DOHH2 (cell line): ENCODE results near the gene LRRC75A.

Source experiments
- EZH2phosphoT487 ChIP-seq: fragments of 200-600 bp; sonication (generic); IDR thresholded peaks from 2 replicates; pipeline ENCODE4 v1.6.1; 2017; ENCODE audit warnings: borderline replicate concordance, mild to moderate bottlenecking, antibody characterized with exemption, low read length, moderate library complexity, mixed read lengths
- TF ChIP-seq, protein P1 (sequence below): fragments of 200-600 bp; sonication (generic); IDR thresholded peaks from one replicate; pipeline ENCODE4 v1.5.1; 2014; ENCODE audit warnings: antibody characterized with exemption, mild to moderate bottlenecking, low read depth, low read length; ENCODE audit not compliant: poor library complexity, severe bottlenecking

DNA sequence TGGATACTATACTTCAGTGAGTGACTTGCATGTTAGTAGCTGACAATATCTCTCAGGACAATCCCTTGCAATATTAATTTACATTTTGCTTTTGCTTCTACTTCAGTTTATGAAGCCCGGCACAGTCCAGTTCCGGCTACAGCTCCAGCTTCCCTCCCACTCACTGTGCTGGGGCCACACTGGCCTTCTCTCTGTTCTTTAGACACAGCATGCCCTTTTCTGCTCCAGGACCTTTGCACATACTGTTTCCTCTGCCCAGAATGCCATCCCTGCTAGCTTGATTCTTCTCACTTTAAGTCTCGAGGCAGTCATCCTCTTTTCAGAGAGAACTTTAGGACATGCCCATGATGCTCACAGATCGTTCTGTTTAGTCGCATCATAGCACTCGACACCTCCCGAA is 25.5 kb upstream of the LRRC75A start:
- TF ChIP-seq, protein P1, sequence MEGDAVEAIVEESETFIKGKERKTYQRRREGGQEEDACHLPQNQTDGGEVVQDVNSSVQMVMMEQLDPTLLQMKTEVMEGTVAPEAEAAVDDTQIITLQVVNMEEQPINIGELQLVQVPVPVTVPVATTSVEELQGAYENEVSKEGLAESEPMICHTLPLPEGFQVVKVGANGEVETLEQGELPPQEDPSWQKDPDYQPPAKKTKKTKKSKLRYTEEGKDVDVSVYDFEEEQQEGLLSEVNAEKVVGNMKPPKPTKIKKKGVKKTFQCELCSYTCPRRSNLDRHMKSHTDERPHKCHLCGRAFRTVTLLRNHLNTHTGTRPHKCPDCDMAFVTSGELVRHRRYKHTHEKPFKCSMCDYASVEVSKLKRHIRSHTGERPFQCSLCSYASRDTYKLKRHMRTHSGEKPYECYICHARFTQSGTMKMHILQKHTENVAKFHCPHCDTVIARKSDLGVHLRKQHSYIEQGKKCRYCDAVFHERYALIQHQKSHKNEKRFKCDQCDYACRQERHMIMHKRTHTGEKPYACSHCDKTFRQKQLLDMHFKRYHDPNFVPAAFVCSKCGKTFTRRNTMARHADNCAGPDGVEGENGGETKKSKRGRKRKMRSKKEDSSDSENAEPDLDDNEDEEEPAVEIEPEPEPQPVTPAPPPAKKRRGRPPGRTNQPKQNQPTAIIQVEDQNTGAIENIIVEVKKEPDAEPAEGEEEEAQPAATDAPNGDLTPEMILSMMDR, result no peak
- no peak for TF ChIP-seq EZH2phosphoT487
